ENCODE measurements around the gene SAT2. TPM values are rescaled to one million over a fixed set of nuclear protein-coding genes. Genes with fewer than 3 reads are reported as not detected.
A peak's percentile ranks its signal among the peaks of the same experiment; 100 is the strongest.
"Not testable (repeated sequence)": the region's sequence is repeated elsewhere in the genome, so short reads cannot be mapped to it uniquely, and the experiment has no call there.

SAT2 gene
- total and polyA plus RNA-seq, 5 experiments from 2014 or later = 38.5 to 76.6 (median 40.0) TPM

DNA sequence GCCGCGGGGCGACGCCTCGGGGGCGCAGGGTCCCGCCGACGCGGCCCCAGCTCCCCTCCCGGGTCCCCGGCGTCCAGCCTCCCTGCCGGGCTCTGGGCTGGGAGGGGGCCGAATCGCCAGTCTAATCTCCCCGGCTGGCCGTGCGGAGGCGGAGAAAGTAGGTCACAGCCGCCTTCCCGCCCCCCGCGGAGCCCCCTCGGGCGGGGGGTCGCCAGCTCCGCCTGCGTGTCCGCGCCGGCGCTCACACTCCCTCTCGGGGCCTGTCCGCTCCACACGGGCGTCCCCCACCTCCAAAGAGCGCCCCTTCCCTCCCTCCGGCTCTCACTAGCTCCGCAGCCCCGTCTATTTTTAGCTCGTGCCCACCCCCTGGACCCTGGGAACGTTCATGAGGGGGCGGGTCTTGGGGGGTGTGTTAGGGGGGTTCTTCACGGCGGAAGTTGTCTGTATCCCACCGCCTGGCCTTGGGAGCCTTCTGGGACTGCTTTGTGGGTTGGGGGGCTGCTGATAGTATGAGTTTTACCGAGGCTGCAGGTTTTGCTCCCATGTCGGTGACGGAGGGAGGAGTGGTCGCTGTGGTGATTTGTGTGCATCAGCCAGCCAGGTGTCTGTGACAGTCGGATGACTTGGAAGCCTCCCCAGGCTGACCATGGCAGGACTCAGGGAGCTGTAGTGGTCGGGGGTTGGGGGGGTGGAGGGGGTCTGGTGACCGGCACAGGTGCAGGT is 24.2 kb upstream of the SAT2 start:
- POLR2A ChIA-PET = interaction anchor here (0.6 to 4.0 kb wide), 12 partner anchors 9 to 251 kb away, joined by 3 to 69 read pairs (median 6); partner anchors contain the start of genes FXR2, MPDU1, SAT2 and TP53
- Mint-ChIP-seq H3K36me3 (no peaks in the 10 kb centered on the region), H3K27me3 (peaks cover 3 to 18% (median 6%) of the 10 kb centered on the region in 5 donors), H3K27ac (peak overlapping the region in 1 of 10 donors; percentile 60), H3K4me3 (peak overlapping the region; percentile 48 to 82 (median 69)), H3K9me3 (no peaks in the 10 kb centered on the region), H3K4me1 (peaks cover 16 to 21% (median 19%) of the 10 kb centered on the region in 4 donors)
- ATAC-seq (no peak), DNase-seq (peak in 1 of 10 donors; percentile 6)

DNA sequence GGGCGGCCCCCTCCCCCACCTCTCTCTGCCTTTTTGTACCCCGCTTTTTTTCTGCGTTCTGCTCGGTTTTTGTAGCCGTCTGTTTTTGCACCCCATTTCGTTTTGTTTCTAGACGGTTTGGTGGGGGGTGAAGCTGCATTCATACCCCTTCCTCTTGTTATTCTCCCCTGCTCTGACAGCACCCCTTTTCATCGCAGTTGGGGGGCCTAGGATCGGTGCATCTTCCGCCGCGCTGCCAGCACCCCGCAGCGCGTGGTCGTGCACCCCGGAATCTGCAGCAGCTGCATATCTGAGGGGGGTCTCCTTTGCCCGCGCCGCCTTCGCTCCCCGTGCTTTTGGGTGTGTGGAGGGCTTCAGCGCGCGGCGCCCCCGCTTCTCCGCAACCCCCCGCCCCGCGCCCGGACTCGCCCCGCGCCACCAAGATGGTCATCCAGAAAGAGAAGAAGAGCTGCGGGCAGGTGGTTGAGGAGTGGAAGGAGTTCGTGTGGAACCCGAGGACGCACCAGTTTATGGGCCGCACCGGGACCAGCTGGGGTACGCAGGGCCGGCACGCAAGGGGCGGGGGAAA is 23.6 kb upstream of the SAT2 start:
- H3K27ac Mint-ChIP-seq = peak overlapping the region in 5 of 10 donors; percentile 13 to 73 (median 44)
- no peaks in the 10 kb centered on the region for H3K36me3 Mint-ChIP-seq
- peak overlapping the region; percentile 80 to 98 (median 86) for H3K4me3 Mint-ChIP-seq
- DNase-seq = peak in 2 of 10 donors; percentile 2 to 16
- ATAC-seq = peak; percentile 17 to 29
- peaks cover 3 to 23% (median 7%) of the 10 kb centered on the region in 5 donors for H3K27me3 Mint-ChIP-seq
- peaks cover 16 to 21% (median 19%) of the 10 kb centered on the region in 4 donors for H3K4me1 Mint-ChIP-seq
- H3K9me3 Mint-ChIP-seq = no peaks in the 10 kb centered on the region
- POLR2A ChIA-PET = interaction anchor here (0.6 to 4.0 kb wide), 17 partner anchors 8 to 784 kb away, joined by 3 to 69 read pairs (median 5); partner anchors contain the start of genes FXR2, MPDU1, NDEL1 and SAT2

DNA sequence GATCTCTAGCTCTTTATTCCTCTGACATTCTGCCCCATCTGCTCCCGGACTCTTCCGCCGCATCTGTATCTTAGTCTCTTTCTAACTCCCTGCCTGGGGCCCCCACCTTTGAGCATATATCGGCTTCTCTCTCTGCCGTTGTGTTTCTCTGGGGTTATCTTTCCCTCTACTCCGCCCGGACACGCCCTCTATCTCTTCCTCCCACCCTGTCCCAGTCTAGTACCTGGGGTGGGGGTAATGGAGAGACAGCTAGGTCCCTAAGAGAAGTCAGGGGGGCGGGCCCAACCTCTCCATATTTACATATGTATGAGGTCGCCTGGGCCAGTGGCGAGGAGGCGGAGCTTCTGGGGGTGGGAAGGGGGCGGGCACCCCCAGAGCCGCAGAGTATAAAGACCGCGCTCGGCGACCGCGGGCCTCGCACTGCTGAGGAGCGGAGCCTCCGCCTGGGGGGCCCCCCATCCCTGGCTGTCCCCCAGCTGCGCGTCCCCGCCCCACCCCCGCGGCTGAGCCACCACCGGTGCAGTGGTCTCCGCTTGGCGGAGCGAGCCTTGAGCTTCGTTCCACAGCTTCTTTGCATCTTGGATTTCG is 23.0 kb upstream of the SAT2 start, which contains the start of gene ATP1B2:
Gene ATP1B2, plus strand, starts transcription at position 418 of the 588 bp plus-strand sequence. CDS start 593 bp downstream, outside the sequence.
- Mint-ChIP-seq H3K4me3 (peak within 1 kb of the TSS; percentile 80 to 98 (median 90)), H3K27me3 (peaks cover 3 to 27% (median 8%) of the 10 kb centered on the region in 5 donors)
- peak; percentile 90 to 91 for ATAC-seq

DNA sequence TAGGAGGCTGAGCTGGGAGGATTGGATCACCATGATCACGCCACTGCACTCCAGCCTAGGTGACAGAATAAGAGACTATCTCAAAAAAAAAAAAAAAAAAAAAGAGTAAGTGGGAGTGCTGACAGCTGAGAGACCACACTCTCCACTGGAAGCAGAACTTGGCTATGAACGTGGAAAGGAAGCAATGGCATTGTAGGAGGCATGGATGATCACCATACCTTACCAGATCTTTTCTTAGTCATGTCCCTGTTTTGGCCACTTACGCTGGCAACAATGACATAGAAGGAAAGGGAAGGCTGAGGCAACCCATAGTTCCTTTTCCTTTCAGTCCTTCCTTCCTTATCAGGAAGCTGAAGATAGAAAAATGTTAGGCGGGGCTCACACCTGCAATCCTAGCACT is 19.4 kb upstream of the SAT2 start:
- Mint-ChIP-seq H3K9me3 (no peaks in the 10 kb centered on the region), H3K4me3 (no peak overlapping the region), H3K36me3 (no peaks in the 10 kb centered on the region), H3K4me1 (peaks cover 15 to 24% (median 21%) of the 10 kb centered on the region in 4 donors), H3K27ac (no peak overlapping the region), H3K27me3 (peaks cover 5 to 27% (median 8%) of the 10 kb centered on the region in 5 donors)
- DNase-seq (no peak), ATAC-seq (no peak)
- POLR2A ChIA-PET = no interaction called here

More for the DNA sequence above, 23.0 kb upstream of the SAT2 start, which contains the start of gene ATP1B2:
- peak within 1 kb of the TSS in 9 of 10 donors; percentile 4 to 84 (median 72) for H3K27ac Mint-ChIP-seq
- H3K9me3 Mint-ChIP-seq = no peaks in the 10 kb centered on the region
- peaks cover 16 to 22% (median 19%) of the 10 kb centered on the region in 4 donors for H3K4me1 Mint-ChIP-seq
- peak; percentile 57 to 91 (median 74) for DNase-seq
- H3K36me3 Mint-ChIP-seq = no peaks in the 10 kb centered on the region
- POLR2A ChIA-PET = interaction anchor here (0.8 to 4.0 kb wide), 16 partner anchors 8 to 785 kb away, joined by 3 to 69 read pairs (median 4); partner anchors contain the start of genes FXR2, MPDU1, NDEL1 and SAT2

DNA sequence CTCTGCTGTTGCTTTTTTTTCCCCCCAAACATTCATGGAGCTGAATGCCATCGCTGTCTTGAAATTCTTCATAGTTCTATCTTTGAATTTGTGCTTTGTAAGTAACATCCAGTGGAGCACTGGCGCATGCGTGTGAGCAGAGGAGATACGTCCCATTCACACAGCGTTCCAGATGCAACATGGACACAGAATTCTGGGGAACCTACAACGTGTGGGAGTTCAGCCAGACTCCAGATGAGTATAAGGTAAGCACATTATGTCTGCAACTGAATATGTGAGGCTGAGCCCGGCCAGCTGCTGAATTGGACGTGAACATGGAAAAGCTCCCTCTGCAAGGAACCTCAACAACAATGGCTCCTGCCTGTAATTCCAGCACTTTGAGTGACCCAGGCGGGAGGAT is 18.8 kb upstream of the SAT2 start:
- ATAC-seq (no peak), DNase-seq (no peak)
- peaks cover 5 to 27% (median 8%) of the 10 kb centered on the region in 5 donors for H3K27me3 Mint-ChIP-seq
- no peaks in the 10 kb centered on the region for H3K36me3 Mint-ChIP-seq
- POLR2A ChIA-PET = no interaction called here
- peaks cover 15 to 28% (median 20%) of the 10 kb centered on the region in 4 donors for H3K4me1 Mint-ChIP-seq
- H3K27ac Mint-ChIP-seq = no peak overlapping the region
- H3K4me3 Mint-ChIP-seq = no peak overlapping the region
- H3K9me3 Mint-ChIP-seq = no peaks in the 10 kb centered on the region

DNA sequence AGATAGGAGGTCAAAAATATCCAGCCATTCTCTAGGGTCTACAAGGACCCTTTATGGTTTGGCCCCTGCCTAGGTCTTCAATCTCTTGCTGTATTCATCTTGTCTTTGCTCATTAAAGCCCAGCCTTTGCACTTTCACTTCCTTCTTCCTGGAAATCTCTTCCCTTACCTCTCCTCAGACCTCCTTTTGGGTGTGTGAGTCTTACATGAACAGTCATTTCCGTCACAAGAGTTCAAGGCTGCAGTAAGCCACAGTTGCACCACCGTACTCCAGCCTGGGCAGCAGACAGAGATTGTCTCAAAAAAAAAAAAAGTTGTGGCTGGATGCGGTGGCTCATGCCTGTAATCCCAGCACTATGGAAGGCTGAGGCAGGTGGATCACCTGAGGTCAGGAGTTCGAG is 17.2 kb upstream of the SAT2 start:
- Mint-ChIP-seq H3K36me3 (no peaks in the 10 kb centered on the region), H3K27ac (no peak overlapping the region), H3K4me1 (peaks cover 1 to 16% (median 5%) of the 10 kb centered on the region in 4 donors), H3K9me3 (no peaks in the 10 kb centered on the region), H3K27me3 (peaks cover 2 to 13% (median 3%) of the 10 kb centered on the region in 5 donors), H3K4me3 (no peak overlapping the region)
- POLR2A ChIA-PET = no interaction called here
- no peak for DNase-seq
- ATAC-seq = no peak

DNA sequence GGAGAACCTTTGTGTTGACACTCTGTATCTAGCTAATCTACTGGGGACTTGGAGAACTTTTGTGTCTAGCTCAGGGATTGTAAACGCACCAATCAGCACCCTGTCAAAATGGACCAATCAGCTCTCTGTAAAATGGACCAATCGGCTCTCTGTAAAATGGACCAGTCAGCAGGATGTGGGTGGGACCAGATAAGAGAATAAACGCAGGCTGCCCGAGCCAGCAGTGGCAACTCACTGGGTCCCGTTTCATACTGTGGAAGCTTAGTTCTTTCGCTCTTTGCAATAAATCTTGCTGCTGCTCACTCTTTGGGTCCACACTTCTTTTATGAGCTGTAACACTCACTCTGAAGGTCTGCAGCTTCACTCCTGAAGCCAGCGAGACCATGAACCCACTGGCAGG is 14.0 kb upstream of the SAT2 start:
- peak overlapping the region in 4 of 10 donors; percentile 22 to 55 (median 44) for H3K27ac Mint-ChIP-seq
- DNase-seq = peak in 3 of 10 donors; percentile 16 to 20 (median 17)
- ATAC-seq, H3K9me3 Mint-ChIP-seq, H3K36me3 Mint-ChIP-seq, H3K27me3 Mint-ChIP-seq, POLR2A ChIA-PET: not testable (repeated sequence)
- H3K4me3 Mint-ChIP-seq = peak overlapping the region in 7 of 10 donors; percentile 17 to 77 (median 48)
- peaks cover 0 to 12% (median 4%) of the 10 kb centered on the region in 4 donors for H3K4me1 Mint-ChIP-seq

DNA sequence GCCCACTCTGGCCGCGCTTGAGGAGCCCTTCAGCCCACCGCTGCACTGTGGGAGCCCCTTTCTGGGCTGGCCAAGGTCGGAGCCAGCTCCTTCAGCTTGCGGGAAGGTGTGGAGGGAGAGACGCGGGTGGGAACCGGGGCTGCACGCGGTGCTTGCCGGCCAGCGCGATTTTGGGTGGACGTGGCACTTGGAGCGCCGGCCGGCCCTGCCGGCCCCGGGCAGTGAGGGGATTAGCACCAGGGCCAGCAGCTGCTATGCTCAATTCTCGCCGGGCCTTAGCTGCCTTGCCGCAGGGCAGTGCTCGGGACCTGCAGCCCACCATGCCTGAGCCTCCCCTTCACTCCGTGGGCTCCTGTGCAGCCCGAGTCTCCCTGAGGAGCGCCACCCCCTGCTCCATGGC is 13.2 kb upstream of the SAT2 start:
- ATAC-seq = no peak
- POLR2A ChIA-PET = no interaction called here
- no peak overlapping the region for H3K27ac Mint-ChIP-seq
- H3K27me3 Mint-ChIP-seq = peaks cover 0 to 3% (median 0%) of the 10 kb centered on the region in 5 donors
- no peaks in the 10 kb centered on the region for H3K36me3 Mint-ChIP-seq
- no peaks in the 10 kb centered on the region for H3K9me3 Mint-ChIP-seq
- no peak for DNase-seq
- H3K4me1 Mint-ChIP-seq = peaks cover 0 to 10% (median 4%) of the 10 kb centered on the region in 4 donors
- no peak overlapping the region for H3K4me3 Mint-ChIP-seq

DNA sequence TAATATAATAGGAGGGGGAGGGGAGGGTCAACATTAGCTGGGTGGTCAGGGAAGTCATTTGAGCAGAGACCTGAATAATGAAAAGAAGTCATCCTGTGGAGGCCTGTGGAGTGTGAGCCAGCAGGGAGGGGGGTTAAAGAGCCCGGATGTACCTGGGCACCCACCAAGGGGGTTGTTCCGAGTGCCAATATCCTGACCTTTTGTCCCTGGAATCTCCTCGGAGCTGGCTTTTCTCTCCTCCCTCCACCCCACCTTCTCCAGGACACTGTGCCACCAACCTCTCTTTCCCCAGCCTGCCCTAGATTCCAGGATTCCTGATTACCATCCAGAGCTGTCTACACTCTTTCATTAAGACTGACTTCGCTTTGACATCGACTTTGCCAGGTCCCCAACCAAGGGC is 8.5 kb upstream of the SAT2 start:
- H3K4me1 Mint-ChIP-seq = peaks cover 0 to 2% (median 0%) of the 10 kb centered on the region in 4 donors
- POLR2A ChIA-PET = interaction anchor here (0.6 to 1.3 kb wide), 2 partner anchors 11 to 15 kb away, joined by 3 to 6 read pairs; partner anchors contain the start of gene ATP1B2
- no peaks in the 10 kb centered on the region for H3K9me3 Mint-ChIP-seq
- no peak overlapping the region for H3K4me3 Mint-ChIP-seq
- ATAC-seq (no peak), DNase-seq (no peak)
- H3K27ac Mint-ChIP-seq = no peak overlapping the region
- H3K36me3 Mint-ChIP-seq = no peaks in the 10 kb centered on the region
- no peaks in the 10 kb centered on the region for H3K27me3 Mint-ChIP-seq

DNA sequence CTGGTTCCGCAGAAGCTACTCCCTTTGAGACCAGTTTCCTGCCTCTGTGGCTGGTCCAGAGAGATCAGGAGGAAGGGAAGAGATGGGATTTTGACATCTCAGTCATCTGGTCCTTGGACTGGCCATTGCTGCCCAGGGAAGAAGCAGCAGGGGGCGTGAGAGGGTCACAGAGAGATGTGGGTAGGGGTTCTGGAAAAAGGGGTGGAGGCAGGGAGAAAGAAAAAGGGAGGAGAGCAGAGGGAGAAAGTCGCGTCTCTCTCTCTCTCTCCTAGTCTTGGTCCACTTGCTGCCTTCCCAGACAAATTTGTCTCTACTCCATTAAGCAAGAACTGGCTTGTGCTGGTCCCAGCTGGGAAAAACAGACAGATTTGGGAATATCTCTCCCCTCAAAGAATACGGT is 6.8 kb upstream of the SAT2 start:
- Mint-ChIP-seq H3K4me3 (no peak overlapping the region), H3K36me3 (no peaks in the 10 kb centered on the region), H3K4me1 (peaks cover 0 to 3% (median 1%) of the 10 kb centered on the region in 4 donors), H3K27me3 (no peaks in the 10 kb centered on the region), H3K9me3 (no peaks in the 10 kb centered on the region), H3K27ac (peak overlapping the region in 2 of 10 donors; percentile 33 to 57)
- POLR2A ChIA-PET = no interaction called here
- DNase-seq = no peak
- no peak for ATAC-seq

DNA sequence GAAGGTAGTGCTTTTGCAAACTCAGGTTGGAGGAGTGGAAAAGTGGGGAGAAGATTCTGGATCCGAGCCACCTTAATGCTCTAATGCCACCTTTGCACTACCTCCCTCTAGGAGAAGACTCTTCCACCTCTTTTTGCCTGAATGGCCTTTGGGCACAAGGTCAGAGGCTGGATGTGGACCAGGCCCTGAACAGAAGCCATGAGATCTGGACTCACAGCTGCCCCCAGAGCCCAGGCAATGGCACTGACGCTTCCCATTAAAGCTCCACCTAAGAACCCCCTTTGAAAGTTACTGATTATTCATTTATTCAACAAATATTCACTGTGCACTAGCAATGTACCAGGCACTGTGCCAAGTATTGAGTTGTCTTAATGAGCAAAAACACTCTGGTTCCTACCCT is 5.5 kb upstream of the SAT2 start:
- H3K4me1 Mint-ChIP-seq = peaks cover 0 to 4% (median 1%) of the 10 kb centered on the region in 4 donors
- DNase-seq = no peak
- H3K27me3 Mint-ChIP-seq = no peaks in the 10 kb centered on the region
- POLR2A ChIA-PET = interaction anchor here (1.1 to 4.6 kb wide), 2 partner anchors 18 to 53 kb away, joined by 4 to 49 read pairs; partner anchors contain the start of genes ATP1B2, TP53 and WRAP53
- no peak overlapping the region for H3K27ac Mint-ChIP-seq
- no peaks in the 10 kb centered on the region for H3K9me3 Mint-ChIP-seq
- no peak for ATAC-seq
- no peaks in the 10 kb centered on the region for H3K36me3 Mint-ChIP-seq
- no peak overlapping the region for H3K4me3 Mint-ChIP-seq

DNA sequence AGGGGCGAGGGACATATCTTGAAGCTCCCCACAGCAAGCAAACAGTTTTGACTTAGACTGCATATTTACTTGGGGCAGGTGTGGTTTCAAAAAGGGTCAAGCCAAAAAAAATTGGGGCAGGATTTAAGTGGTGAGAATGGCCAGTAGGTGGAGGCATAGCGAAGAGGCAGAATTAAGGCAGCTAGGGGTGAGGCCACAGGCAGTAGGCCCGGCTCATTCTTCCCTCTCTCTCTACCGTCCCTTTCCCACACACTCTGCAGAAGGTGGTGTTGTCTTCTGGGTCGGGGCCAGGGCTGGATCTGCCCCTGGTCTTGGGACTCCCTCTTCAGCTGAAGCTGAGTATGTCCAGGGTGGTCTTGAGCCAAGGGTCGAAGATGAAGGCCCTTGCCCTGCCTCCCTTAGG is 4.9 kb upstream of the SAT2 start:
- no peak overlapping the region for H3K4me3 Mint-ChIP-seq

More for the DNA sequence above, 4.9 kb upstream of the SAT2 start:
- H3K27ac Mint-ChIP-seq = peak overlapping the region in 2 of 10 donors; percentile 27 to 50
- no peaks in the 10 kb centered on the region for H3K9me3 Mint-ChIP-seq
- POLR2A ChIA-PET = interaction anchor here (1.1 to 4.6 kb wide), 3 partner anchors 11 to 54 kb away, joined by 3 to 49 read pairs (median 4); partner anchors contain the start of genes ATP1B2, TP53 and WRAP53
- no peaks in the 10 kb centered on the region for H3K36me3 Mint-ChIP-seq
- ATAC-seq (no peak), DNase-seq (peak in 4 of 10 donors; percentile 17 to 38 (median 35))
- no peaks in the 10 kb centered on the region for H3K27me3 Mint-ChIP-seq
- H3K4me1 Mint-ChIP-seq = peaks cover 2 to 6% (median 3%) of the 10 kb centered on the region in 4 donors
